Fibroblast of peridontal ligament (primary cell): Measurements from ENCODE around the gene RPEL1.

Experiments used
- DNase-seq: peaks from one replicate; pipeline ENCODE4 v3.0.0-alpha.2; 2010; ENCODE audit errors: extremely low read depth

RPEL1 gene

GRCh38 chr10:103278862-103279298 is 33.2 kb downstream of the RPEL1 start:
- DNase-seq = peak; percentile 63

GRCh38 chr10:103280031-103280430 is 34.3 kb downstream of the RPEL1 start:
- DNase-seq = no peak

- no peak for DNase-seq
Measured at GRCh38 chr10:103280506-103280905, 34.8 kb downstream of the RPEL1 start.

DNA sequence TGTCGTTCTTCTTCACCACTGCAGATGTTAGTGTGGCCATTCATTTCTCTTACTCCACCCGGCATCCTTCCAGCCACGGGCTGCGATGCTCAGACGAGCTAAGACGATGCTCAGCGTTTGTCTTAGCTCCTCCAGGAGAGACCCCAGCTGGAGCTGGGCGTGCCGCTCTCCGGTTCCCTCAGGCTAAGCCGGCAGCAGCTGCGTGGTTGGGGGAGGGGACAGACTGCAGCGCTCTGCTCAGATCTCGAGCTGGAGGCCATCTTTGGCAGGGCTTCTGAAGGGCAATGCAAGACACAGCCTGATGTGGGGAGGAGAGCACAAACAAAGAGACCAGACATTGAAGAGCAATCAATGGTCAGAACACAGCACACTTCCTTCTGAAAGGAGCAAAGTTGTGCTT is 36.1 kb downstream of the RPEL1 start:
- DNase-seq = no peak

GRCh38 chr10:103282961-103283360 is 37.3 kb downstream of the RPEL1 start:
- DNase-seq = no peak

GRCh38 chr10:103284170-103284569 is 38.5 kb downstream of the RPEL1 start:
- DNase-seq = peak; percentile 21

GRCh38 chr10:103287992-103288391 is 42.3 kb downstream of the RPEL1 start:
- no peak for DNase-seq

DNA sequence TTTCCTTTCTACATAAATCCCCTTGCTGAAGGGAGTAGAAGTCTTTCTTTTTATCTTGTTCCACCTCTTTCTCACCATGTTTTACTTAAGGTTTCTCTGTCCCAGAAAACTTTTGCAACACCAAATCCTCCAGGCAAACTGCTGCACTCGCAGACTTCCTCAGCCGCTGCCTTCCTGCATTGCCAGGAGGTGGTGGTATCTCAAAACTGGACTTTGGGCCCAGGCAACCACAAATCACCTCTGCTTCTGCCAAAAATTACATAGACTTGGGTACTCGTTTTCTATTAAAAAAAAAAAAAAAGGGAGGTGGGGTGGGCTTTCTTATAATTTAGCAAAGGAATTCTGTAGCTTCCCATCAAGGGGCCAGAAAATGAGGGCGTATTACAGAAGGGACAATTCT is 45.9 kb downstream of the RPEL1 start:
- no peak for DNase-seq

GRCh38 chr10:103295374-103296015 is 49.8 kb downstream of the RPEL1 start:
- DNase-seq = peak; percentile 87
